Measurements from ENCODE around the gene RAB4B.
"Not testable (repeated sequence)": the region's sequence is repeated elsewhere in the genome, so short reads cannot be mapped to it uniquely, and the experiment has no call there.

RAB4B gene

GRCh38 chr19:40804783-40805242 is 26.8 kb downstream of the RAB4B start:
- no peak for DNase-seq

DNA sequence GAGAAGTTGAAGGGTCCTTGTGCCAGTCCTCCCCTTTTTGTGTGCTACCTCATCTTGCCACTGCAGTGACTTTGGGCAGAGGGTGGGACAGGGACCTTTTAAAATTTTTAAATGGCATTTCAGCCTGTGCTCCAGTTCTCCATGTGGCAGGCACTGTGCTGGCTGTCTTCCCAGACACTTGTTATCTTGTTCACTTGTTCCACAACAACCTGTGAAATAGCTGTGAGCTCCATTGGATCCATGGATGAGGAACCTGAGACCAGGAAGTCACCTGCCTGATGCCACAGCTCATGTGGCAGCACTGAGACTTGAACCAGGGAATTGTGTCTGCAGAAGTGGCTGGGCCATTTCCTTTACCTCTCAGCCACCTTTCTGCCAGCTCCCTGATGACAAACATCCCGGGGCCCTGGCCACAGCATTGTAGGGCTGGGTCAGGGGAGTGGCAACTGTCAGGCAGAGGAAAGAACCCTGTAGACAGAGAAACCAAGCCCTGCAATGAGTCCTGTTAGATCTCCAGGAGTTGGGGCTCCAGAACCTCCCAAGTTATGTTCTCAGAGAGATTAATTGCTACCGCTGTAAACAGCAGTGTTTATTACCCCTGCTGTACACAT is 27.3 kb downstream of the RAB4B start:
- no peak for DNase-seq

DNA sequence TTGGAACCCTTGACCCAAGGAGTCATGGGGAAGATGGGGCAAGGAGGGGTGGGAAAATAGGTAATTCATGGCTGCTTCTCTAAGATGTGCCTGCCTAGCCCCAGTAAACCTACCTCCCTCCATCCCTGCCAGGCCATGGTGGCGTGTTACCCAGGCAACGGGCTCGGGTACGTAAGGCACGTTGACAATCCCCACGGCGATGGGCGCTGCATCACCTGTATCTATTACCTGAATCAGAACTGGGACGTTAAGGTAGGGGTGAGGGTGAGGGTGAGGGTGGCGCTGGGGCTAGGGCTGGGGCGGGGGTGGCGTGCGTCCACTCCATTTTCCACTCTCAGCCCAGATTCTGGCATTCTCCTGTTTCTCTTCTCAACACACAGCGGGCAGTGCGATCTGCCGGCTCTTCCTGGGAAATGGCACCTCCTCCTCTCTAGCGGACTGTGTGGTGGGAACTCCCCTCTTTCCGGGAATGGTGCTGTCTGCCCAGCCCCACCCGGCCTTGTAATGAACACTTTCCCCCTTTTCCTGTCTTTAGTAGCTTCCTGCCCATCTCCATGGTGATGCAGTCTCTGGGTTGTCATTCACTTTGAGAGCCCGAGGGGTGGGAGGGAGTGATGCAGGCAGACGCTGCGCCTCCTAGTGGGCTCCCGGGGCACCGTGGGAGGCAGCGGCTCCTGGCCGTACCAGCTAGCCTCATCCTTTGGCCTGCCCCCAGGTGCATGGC is 28.5 kb downstream of the RAB4B start:
- no peak for DNase-seq

DNA sequence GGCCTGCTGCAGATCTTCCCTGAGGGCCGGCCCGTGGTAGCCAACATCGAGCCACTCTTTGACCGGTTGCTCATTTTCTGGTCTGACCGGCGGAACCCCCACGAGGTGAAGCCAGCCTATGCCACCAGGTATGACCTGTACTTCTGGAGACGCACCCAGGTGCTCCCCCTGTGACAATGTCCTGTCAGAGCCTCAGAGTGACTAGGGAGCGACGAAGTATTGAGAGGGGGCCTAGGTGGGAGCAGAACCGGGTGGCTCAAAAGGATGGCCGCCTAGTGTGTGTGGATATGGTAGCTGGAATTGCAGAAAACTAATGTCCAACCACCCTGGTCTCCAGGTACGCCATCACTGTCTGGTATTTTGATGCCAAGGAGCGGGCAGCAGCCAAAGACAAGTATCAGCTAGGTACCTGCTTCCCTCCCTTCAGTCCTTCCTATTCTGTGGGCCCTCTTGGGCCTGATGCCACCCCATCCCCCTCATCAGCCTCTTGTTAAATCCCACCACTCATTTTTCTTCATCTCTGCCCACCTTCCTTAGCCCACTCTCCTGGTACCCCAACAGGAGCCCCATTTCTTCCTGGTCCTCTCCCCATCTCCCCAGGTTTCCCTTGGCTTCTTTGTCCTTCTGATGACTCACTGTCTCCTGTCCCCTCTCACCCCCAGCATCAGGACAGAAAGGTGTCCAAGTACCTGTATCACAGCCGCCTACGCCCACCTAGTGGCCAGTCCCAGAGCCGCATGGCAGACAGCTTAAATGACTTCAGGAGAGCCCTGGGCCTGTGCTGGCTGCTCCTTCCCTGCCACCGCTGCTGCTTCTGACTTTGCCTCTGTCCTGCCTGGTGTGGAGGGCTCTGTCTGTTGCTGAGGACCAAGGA is 29.3 kb downstream of the RAB4B start:
- no peak for DNase-seq

- no peak for DNase-seq
Measured at GRCh38 chr19:40808021-40808325, 29.9 kb downstream of the RAB4B start.

DNA sequence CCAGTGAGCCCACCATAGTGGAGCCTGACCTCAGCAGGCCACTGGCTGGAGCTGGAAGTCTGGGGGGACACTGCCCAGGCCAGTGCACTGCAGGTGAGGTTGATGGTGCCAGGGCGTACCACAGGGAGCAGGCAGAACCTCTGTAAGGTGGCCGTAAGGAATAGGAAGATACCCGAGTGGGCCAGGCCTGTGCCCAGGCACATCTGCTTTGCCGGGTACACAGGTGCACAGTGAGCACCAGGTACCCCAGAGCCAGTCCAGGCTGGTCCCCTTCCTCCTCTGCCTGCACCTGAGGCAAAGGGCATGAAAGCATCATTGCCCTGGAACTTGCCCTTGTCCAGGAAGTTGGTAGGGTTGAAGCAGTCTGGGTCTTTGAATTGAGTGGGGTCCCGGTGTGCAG is 30.4 kb downstream of the RAB4B start:
- no peak for DNase-seq

DNA sequence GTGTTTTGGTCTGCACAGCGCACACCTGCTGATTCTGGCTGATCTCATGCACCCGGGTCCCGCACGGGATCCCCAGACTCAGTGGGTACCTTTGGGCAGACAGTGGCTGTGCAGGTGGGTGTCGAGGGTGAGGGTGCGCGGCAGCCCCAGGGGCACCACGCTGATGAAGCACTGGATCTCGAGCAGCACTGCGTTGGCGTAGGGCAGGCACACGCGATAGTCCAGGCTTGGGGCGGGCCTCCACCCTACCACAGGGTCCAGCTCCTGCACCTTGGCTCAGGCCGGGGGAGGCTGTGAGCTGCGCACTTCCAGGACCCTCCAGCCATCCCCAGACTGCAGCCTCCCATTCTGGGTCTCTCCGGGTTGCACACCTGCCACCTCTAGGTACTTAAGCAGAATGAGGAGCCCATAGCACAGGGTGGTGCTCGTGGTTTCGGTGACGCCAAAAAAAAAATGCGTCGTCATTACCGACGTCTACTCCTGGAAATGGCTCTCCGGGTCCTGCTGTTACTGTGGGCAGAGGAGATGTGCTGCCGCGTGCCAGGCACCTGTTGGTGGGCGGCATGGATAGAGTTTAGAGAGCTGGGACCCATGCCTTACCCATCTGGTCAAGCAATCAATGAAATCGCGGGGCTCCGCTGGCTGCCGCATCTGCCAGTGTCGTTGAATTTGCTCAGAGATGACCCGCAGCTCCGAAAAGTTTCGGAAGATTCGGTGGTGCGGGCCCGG is 31.5 kb downstream of the RAB4B start:
- DNase-seq: no peak

- DNase-seq: no peak
Measured at GRCh38 chr19:40810160-40810559, 32.1 kb downstream of the RAB4B start.

DNA sequence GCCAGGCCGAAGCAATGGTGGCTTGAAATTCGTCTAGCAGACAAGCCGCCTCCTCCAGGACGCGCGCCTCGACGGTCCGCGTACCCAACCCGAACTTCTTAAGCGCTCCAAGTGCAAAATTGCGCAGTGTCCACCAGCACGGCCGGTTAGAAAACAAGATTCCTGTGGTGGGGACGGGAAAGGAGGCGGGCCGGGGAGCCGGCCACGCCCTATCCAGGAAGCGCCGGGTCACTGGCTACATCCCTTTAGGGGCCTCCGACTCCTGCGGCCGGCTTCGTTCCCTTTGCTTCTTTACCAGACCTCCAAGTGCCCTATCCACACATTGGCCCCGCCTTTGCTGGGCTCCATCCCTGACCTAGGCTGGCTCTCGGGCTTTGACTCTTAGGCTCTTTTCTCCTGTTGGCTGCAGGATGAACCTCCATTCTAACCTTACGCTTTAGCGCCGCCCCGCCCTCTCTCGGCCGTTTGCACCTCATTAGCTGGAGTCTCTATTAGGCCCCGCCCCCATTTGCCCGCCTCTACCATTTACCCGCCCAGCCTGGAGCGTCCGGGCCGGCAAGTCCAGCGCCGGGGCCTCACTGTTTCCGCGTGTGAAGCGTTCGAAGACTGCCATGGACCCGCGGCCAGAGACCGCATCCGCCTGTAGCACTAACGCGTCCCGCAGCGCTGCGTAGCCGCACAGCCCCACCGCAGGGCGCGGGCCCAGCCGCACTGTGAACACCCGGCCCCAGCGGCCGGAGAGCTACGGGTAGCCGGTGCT is 32.8 kb downstream of the RAB4B start:
- DNase-seq: not testable (repeated sequence)

DNA sequence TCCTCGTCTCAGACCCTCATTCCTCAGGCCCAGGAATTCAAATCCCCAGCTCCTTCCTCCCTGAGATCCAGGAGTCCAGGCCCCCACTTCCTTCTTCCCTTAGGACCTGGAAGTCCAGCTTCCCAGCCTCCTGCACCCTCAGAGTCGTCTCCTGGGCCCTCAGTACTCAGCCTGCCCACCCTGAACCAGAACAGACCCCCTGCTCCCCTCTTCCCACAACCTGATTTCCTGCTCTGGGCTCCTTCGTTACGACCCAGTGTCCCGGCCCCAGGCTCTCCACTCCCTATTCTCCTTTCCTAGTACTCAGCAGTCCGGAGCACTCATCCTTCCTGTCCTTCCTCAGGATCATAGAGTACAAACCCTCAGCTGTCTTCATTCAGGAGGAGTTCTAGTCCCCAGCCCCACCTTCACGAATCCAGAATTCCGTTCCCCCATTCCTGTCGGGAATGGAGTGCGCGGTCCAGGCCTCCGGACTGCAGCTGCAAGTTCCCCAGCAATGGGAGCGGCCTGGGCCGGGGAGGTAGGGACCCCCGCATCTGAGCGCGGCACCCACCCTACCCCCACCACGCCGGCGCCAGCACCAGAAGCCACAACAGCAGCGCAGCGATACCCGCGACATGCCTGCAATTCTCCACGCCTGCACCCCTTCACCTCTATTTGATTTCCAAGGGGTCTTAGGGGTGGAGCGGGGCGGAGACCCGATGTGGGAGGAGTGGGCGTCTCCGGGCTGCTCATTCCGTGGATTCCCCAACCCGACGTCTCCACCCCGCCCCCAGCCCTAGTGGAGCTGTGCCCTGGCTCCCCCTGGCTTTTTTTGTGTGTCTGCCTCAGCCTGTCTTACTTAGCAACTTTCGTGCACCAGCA is 33.7 kb downstream of the RAB4B start:
- DNase-seq: no peak

DNA sequence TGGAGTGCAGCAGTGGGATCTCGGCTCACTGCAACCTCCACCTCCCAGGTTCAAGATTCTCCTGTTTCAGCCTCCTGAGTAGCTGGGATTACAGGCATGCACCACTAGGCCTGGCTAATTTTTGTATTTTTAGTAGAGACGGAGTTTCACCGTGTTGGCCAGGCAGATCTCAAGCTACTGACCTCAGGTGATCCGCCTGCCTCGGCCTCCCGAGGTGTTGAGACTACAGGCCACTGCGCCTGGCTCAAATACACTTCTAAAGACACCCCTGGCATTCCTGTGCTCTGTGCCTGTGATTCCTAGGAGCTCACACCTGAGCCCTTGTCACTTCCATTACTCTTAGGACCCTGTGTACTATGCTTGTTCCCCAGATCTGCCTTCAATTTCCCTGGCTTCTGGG is 34.5 kb downstream of the RAB4B start:
- DNase-seq: not testable (repeated sequence)

- DNase-seq: no peak
Measured at GRCh38 chr19:40813182-40813581, 35.1 kb downstream of the RAB4B start.

GRCh38 chr19:40815223-40815622 is 37.2 kb downstream of the RAB4B start:
- no peak for DNase-seq

- DNase-seq: not testable (repeated sequence)
Measured at GRCh38 chr19:40818480-40819399, 40.7 kb downstream of the RAB4B start.

- DNase-seq: not testable (repeated sequence)
Measured at GRCh38 chr19:40819479-40820234, 41.6 kb downstream of the RAB4B start.

GRCh38 chr19:40822161-40822560 is 44.1 kb downstream of the RAB4B start:
- no peak for DNase-seq

DNA sequence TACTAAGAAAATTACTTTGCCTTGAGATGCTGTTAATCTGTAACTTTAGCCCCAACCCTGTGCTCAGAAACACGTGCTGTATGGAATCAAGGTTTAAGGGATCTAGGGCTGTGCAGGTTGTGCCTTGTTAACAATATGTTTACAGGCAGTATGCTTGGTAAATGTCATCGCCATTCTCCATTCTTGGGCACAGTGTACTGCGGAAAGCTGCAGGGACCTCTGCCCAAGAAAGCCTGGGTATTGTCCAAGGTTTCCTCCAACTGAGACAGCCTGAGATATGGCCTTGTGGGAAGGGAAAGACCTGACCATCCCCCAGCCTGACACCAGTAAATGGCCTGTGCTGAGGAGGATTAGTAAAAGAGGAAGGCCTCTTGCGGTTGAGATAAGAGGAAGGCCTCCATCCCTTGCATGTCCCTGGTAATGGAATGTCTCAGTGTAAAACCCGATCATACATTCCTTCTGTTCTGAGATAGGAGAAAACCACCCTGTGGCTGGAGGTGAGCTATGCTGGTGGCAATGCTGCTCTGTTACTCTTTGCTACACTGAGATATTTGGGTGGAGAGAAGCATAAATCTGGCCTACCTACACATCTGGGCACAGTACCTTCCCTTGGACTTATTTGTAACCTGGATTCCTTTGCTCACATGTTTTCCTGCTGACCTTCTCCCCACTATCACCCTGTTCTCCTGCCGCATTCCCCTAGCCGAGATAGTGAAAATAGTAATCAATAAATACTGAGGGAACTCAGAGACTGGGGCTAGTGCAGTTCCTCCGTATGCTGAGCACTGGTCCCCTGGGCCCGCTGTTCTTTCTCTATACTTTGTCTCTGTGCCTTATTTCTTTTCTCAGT is 44.9 kb downstream of the RAB4B start:
- not testable (repeated sequence) for DNase-seq

DNA sequence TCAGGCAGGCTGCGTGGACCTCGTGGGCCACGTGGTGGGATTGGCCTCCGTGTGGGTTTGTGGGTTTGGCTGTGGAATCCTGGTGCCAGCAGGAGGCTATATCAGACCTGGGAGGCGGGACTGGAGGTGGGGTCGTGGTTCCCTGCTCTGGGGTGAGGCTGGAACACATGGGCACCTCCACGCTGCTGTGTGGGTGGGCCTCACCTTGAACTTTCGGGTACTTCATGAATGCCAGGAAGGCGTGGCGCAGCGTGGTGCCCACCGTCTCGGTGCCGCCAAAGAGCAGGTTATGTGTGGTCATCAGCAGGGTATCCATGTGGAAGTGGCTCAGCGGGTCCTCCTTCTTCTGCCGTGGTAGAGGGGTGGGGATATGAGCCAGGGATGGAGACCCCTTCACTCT is 46.9 kb downstream of the RAB4B start:
- not testable (repeated sequence) for DNase-seq
